Activated T-cell treated with anti-CD3 and anti-CD28 coated beads for 1 hour (primary cell): Measurements from ENCODE around the gene MRPS24.

Experiments used
- DNase-seq: peaks from one replicate; pipeline ENCODE4 v3.0.0-alpha.2; 2020; ENCODE audit warnings: low read depth

Gene MRPS24

DNA sequence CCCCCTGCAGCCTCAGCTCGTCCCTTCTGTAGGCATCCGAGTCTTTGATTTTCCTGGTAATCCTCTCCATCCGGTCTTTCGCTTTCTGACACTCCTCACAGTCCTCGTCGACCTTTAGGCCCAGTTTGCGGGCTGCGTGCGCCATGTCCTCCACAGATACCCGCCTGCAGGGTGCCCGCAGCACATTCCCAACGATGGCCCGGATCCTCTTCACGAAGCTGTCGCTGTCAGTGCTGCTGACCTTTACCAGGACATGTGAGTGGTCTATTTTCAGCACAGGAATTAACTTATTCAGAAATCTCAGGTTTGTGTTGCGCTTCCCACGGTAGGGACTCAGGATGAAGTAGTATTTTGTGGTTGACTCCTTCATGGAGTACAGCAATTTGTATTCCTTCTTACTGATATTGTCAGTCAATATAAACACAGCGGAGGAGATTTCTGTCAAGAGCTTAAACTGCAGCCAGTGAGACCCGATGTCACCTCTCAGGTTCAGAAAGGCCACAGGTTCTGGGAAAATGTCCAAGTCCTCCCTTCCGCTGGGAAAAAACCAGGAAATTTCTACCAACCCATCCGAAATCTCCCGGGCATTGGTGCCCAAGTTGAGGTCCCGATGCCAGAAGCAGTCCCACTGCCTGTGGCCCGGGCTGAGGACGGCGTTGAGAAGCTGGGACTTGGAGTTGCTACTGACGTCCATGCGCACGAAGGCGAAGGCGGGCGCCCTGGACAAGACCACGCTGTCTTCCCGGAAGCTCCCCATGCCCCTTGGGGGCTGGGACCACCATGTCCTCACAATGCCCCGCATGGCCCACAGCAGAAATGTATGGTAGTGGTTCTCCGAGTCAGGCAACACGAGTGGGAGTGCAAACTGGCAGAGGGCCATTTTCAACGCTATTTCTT is 8.9 kb upstream of the MRPS24 start:
- no peak for DNase-seq

DNA sequence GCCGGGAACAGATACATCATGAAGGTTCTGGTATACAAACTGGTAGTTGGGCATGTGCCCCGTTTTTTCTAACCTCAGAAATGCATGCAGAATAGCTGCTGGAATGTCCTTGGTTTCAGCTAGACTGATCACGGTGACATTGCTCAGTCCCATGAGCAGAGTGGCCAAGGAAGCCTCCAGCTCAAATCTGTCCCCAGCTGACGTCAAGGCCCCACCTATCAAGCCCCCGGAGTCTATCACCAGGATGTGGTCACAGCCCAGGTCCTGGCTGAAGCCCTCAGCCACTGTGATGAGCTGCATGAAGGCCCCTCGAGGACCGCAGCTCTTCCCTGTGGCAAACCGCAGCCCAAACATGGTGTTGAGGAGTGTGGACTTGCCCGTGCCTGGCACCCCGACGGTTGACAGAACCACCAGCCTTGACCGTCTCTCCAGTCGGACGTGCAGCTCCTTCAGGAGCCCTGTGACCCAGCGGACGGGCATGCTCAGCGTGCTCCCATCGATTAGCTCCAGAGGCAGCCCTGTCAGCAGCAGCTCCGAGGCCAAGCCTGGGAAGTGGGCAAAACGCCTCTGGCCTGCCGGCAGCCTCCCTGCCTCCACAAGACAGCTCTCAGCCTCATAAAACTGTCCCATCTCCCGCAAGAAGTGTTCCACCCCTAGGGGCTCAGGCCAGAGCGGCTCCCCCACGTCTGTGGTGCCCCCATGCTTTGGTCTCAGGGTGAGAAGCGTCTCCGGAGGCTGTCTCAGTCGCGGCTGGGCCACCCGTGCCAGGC is 7.8 kb upstream of the MRPS24 start:
- no peak for DNase-seq

- no peak for DNase-seq
These were observed 6.9 kb upstream of the MRPS24 start for GRCh38 chr7:43876241-43876640.

GRCh38 chr7:43873300-43873699 is 4.0 kb upstream of the MRPS24 start:
- no peak for DNase-seq

DNA sequence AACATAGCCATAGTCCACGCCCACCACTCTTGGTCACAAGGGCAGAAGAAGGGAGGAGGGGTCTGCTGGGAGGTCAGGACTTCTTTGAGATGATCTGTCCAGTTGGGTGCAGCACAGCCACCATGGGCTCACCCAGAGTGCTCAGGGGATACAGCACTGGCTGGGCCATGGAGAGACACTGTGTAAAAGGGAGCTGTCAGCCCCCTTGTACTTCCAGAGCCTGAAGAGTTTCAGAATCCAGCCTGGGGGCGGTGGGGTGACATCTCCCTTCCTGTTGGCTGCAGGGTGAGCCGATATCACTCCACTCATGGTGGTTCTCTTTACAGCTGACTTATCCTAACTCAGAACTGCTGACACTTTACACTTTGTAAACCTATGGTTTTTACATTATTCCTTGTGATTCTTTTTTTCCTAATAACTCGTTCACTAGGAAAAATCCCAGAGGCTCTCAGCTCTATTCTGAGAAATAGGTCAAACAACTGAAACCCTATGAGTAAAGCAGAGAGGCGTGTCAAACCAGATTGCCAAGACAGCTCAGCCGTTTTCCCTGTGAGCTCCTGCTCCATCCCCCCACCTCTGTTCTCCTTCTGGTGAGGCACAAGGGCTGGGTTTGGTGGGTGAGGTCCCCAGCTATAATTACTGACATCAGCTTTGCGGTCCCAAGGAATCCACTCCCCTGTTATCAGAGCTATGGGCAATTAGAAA is 3.2 kb upstream of the MRPS24 start:
- DNase-seq, result no peak

- DNase-seq, result no peak
These were observed 1.7 kb upstream of the MRPS24 start for GRCh38 chr7:43871064-43871463.

DNA sequence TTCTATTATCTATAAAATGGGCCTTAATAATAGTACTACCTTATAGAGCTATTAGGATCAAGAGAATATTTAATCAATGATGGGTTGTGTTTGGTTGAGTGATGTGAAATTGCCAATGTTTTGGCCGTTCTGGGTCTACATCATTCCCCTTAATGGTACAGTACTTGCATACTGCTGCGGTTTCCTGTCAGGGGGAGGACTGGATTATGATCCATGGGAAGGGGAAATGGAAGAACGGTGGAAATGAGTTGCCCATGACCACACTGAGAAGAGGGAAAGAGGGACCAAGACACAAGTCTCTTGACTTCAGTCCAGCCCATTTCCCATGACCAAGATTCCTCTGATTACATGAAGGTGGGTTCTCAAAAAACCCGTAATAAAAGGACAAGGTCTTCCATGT is 999 bp upstream of the MRPS24 start:
- no peak for DNase-seq

- DNase-seq, result no peak
These were observed 537 bp upstream of the MRPS24 start for GRCh38 chr7:43869867-43870240.

GRCh38 chr7:43868681-43869005 is 674 bp downstream of the MRPS24 start:
- no peak for DNase-seq

DNA sequence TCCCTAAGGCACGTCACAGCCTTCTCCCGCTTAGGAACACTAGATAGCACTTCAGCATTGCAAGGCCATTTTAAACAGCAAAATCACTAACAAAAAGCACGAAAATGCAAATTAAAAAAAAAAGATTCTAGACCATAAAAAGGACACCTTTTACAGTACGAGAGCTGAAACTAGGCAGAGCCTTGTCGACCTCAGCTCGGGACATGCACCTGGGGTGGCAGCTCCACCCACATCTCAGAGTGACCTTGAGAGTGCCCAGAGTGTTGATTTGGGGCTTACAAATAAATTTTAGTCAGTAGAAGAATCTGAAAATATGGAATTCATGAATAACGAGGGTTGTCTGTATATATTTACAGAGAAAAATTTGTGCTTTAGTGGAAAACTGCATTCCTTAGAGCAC is 1.1 kb downstream of the MRPS24 start:
- no peak for DNase-seq

DNA sequence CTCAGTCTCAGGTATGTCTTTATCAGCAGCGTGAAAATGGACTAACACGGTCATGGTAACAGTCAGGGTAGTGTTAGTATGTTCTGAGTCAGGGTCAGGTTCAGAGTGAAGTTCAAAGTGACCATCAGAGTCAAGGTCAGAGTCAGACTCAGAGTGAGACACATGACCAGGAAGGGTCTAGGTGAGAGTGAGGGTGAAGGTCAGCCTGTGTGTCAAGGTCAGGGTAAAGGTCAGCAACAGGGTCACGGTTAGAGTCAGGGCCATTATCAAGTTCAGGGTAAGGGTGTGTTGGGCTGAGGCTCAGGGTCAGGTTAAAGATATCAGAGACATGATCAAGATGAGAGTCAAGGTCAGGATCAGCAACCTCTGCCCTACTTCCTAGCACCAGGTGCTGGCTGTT is 4.0 kb downstream of the MRPS24 start:
- no peak for DNase-seq

- DNase-seq, result no peak
These were observed 5.2 kb downstream of the MRPS24 start for GRCh38 chr7:43864126-43864525.

DNA sequence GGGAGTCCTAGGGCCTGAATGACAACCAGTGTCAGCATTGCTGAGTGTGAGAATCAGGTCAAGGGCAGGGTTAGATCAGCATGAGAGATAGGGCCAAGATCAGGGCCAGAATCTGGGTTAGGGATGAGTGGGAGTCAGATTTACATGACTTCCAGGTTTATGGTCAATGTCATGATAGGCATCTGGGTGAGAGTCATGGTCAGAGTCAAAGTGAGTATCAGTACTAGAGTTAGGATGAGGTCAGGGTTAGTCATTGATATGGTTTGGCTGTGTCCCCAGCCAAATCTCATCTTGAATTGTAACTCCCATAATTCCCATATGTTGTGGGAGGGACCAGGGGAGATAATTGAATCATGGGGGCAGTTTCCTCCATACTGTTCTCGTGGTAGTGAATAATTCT is 12.3 kb downstream of the MRPS24 start:
- no peak for DNase-seq

- DNase-seq, result no peak
These were observed 13.0 kb downstream of the MRPS24 start for GRCh38 chr7:43856316-43856715.

DNA sequence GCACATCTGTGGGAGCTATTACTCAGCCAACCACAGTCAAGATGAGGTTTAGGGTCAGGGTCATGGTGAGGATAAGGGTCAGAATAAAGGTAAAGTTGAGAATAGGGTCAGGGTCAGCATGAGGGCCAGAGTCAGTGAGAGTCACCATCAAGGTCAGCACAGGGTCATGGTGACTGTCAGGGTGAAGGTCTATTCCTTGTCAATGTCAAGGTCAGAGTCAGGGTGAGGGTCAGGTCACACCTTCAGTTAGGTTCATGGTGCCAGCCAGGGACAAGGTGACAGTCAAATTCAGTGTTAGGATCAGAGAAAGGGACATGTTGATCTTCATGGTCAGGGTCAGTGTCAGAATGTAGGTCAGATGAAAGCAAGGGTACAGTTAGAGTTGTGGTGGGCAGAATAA is 14.1 kb downstream of the MRPS24 start:
- DNase-seq, result no peak

GRCh38 chr7:43851805-43852204 is 17.5 kb downstream of the MRPS24 start:
- DNase-seq, result no peak

- DNase-seq, result no peak
These were observed 18.8 kb downstream of the MRPS24 start for GRCh38 chr7:43850348-43851116.

GRCh38 chr7:43849047-43849446 is 20.3 kb downstream of the MRPS24 start:
- DNase-seq, result no peak

DNA sequence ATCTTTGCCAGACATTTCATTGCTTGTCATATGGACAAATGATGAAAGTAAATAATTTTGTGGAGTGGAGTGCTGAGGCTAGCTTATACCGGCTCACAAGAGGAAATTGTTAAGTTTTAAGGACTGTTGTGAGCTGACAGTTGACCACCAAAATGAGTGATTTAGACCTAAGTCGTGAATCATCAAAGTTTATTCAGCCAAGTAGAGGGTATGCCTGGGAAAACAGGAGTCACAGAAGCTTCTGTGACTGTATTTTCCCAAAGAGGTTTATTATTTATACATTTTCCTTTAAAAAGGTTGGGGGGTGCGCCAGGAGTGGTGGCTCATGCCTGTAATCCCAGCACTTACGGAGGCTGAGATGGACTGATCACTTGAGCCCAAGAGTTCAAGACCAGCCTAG is 21.8 kb downstream of the MRPS24 start:
- DNase-seq, result no peak

DNA sequence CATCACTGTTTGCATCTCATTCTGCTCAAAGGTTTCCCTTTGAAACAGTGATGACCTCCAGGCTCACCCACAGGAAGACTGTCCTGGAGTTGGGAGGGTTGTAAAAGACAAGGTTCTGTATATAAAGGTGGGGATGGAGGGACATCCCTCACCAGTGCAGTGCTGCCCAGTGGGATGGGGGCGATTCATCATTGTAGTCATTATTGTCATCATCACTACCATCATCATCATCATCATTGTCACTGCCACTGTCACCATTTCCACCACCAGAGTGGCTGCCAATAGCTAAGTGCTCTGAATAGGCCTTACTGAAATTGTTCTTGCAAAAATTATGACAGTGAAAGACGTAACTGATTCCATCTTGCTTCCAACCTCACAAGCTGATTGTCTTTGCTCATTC is 24.7 kb downstream of the MRPS24 start:
- DNase-seq, result no peak

GRCh38 chr7:43844257-43844656 is 25.1 kb downstream of the MRPS24 start:
- DNase-seq, result no peak

GRCh38 chr7:43843296-43843695 is 26.0 kb downstream of the MRPS24 start:
- no peak for DNase-seq
